CD4-positive, alpha-beta T cell (primary cell): ENCODE results near the gene SYCE1L. TPM values are rescaled to one million over a fixed set of nuclear protein-coding genes. Genes with fewer than 3 reads are reported as not detected.

Experiments used
- ATAC-seq: fragments of 200-7000 bp; cut with Tn5 transposase; one replicate; pipeline ENCODE4 v1.10.0; 2022; ENCODE audit warnings: mild to moderate bottlenecking; ENCODE audit not compliant: poor library complexity
- CTCF ChIA-PET: fragments of 350-600 bp; sonication (Branson Sonifier 250); formaldehyde crosslinking; loops from one replicate; lab custom pipeline; 2021; ENCODE audit warnings: antibody characterized with exemption, inconsistent platforms; lab: Charles Lee
- POLR2A ChIA-PET: fragments of 350-600 bp; sonication (Branson Sonifier 250); formaldehyde crosslinking; loops from one replicate; lab custom pipeline; 2021; ENCODE audit warnings: antibody characterized with exemption, inconsistent platforms; lab: Charles Lee
- DNase-seq, 14 experiments: peaks; one replicate each; pipeline ENCODE4 v3.0.0-alpha.2; 2013 to 2020; ENCODE audit warnings: mixed read lengths in 2 of 14
- H3K27ac ChIP-seq, 2 donors: one replicate each; pipeline versions ENCODE4 v1.5.1 to v1.7.0; 2013; ENCODE audit warnings: low read length in 2 of 2, low read depth in 1 of 2, mild to moderate bottlenecking in 1 of 2
- H3K27me3 ChIP-seq, 2 experiments: 1 replicate in 1 of 2; 2 replicates in 1 of 2; pipeline versions ENCODE4 v1.6.1 to v1.7.0; 2013; ENCODE audit warnings: low read length in 2 of 2, control low read depth in 1 of 2, mild to moderate bottlenecking in 1 of 2, moderate library complexity in 1 of 2; ENCODE audit not compliant: insufficient read depth in 2 of 2, control insufficient read depth in 1 of 2
- H3K36me3 ChIP-seq: one replicate; pipeline ENCODE4 v1.6.1; 2013; ENCODE audit warnings: low read length, control low read depth; ENCODE audit not compliant: insufficient read depth
- H3K4me1 ChIP-seq: one replicate; pipeline ENCODE4 v1.6.1; 2013; ENCODE audit warnings: low read length, control low read depth; ENCODE audit not compliant: insufficient read depth
- H3K4me3 ChIP-seq: one replicate; pipeline ENCODE4 v1.5.1; 2013; ENCODE audit warnings: mild to moderate bottlenecking, low read length, moderate library complexity
- H3K9me3 ChIP-seq, 2 experiments: 1 replicate in 1 of 2; 2 replicates in 1 of 2; pipeline versions ENCODE4 v1.6.1 to v1.7.0; 2013; ENCODE audit warnings: low read length in 2 of 2, mild to moderate bottlenecking in 2 of 2, control low read depth in 1 of 2, moderate library complexity in 1 of 2; ENCODE audit not compliant: control insufficient read depth in 1 of 2, insufficient read depth in 1 of 2
- H3K27ac Mint-ChIP-seq: one replicate; pipeline ENCODE4 v1.8.0; 2020; ENCODE audit warnings: mixed read lengths
- H3K27me3 Mint-ChIP-seq: one replicate; pipeline ENCODE4 v1.8.0; 2021; ENCODE audit warnings: mixed read lengths
- H3K36me3 Mint-ChIP-seq: one replicate; pipeline ENCODE4 v1.8.0; 2021; ENCODE audit warnings: low read depth, mixed read lengths
- H3K4me1 Mint-ChIP-seq: one replicate; pipeline ENCODE4 v1.8.0; 2021; ENCODE audit warnings: low read depth, mixed read lengths
- H3K4me3 Mint-ChIP-seq: one replicate; pipeline ENCODE4 v1.8.0; 2020; ENCODE audit warnings: mild to moderate bottlenecking, mixed read lengths
- H3K9me3 Mint-ChIP-seq: one replicate; pipeline ENCODE4 v1.8.0; 2020; ENCODE audit warnings: mixed read lengths
- CTCF ChIP-seq: fragments of 200-600 bp; IDR thresholded peaks from one replicate; pipeline ENCODE4 v1.8.0; 2022; ENCODE audit warnings: antibody characterized with exemption, mild to moderate bottlenecking
- intact Hi-C, 2 experiments: fragments of 100-400 bp; cut with DNase I in 1 of 2; cut with micrococcal nuclease in 1 of 2; formaldehyde crosslinking; loops; one replicate each; pipeline versions ENCODE4 v1.15.1 to v1.9.0; 2023 to 2025; cut with DNase I, micrococcal nuclease
- total RNA-seq, 174 experiments: library from RNA in 2 of 174; stranded (reverse) in 2 of 174; gene quantifications; one replicate each; pipeline ENCODE4 v1.2.3 and lab custom pipeline; 2021 to 2026

SYCE1L gene
- total RNA-seq, 2 experiments from 2014 or later: 18.8 to 18.9 TPM

GRCh38 chr16:77197747-77198146 lies 1.5 kb upstream of the SYCE1L start:
- Histone ChIP-seq H3K36me3 (peaks cover 64% of the 10 kb centered on the region), H3K27me3 (no peaks in the 10 kb centered on the region), H3K4me3 (no peak overlapping the region), H3K9me3 (no peaks in the 10 kb centered on the region), H3K4me1 (peaks cover 20% of the 10 kb centered on the region), H3K27ac (no peak overlapping the region)
- ChIA-PET CTCF (no interaction called here), POLR2A (no interaction called here)
- intact Hi-C loops: loop anchor here (10.0 kb wide), 3 partner anchors 1573 to 1733 kb away; partner anchors contain the start of genes ADAT1 (in 1 of the 2), TMEM170A (in 1 of the 2) and TMEM231 (in 1 of the 2)
- no peak for DNase-seq
- Mint-ChIP-seq H3K36me3 (peaks cover 73% of the 10 kb centered on the region), H3K4me1 (peaks cover 21% of the 10 kb centered on the region), H3K9me3 (no peaks in the 10 kb centered on the region), H3K27me3 (no peaks in the 10 kb centered on the region), H3K27ac (no peak overlapping the region), H3K4me3 (no peak overlapping the region)
- no peak for TF ChIP-seq CTCF
- no peak for ATAC-seq

- POLR2A ChIA-PET: interaction anchor here (1.4 kb wide), 1 partner anchor 16 kb away, joined by 6 read pairs; the partner anchor contains the start of gene MON1B
- Mint-ChIP-seq H3K27ac (no peak overlapping the region), H3K27me3 (no peaks in the 10 kb centered on the region), H3K4me1 (peaks cover 3% of the 10 kb centered on the region), H3K9me3 (no peaks in the 10 kb centered on the region), H3K4me3 (no peak overlapping the region), H3K36me3 (no peaks in the 10 kb centered on the region)
- DNase-seq: no peak
- intact Hi-C loops: no loop called here
- ATAC-seq: no peak
- no peak for TF ChIP-seq CTCF
- Histone ChIP-seq H3K4me1 (peaks cover 3% of the 10 kb centered on the region), H3K27ac (no peak overlapping the region), H3K36me3 (no peaks in the 10 kb centered on the region), H3K27me3 (no peaks in the 10 kb centered on the region), H3K9me3 (no peaks in the 10 kb centered on the region), H3K4me3 (no peak overlapping the region)
- CTCF ChIA-PET: no interaction called here
Observed at GRCh38 chr16:77206533-77206932, 7.3 kb downstream of the SYCE1L start.

GRCh38 chr16:77207030-77207429 lies 7.8 kb downstream of the SYCE1L start:
- H3K9me3 ChIP-seq: no peaks in the 10 kb centered on the region
- intact Hi-C loops: no loop called here

More at GRCh38 chr16:77207030-77207429, 7.8 kb downstream of the SYCE1L start:
- no peak for TF ChIP-seq CTCF
- DNase-seq (no peak), ATAC-seq (no peak)
- Mint-ChIP-seq H3K4me1 (peaks cover 8% of the 10 kb centered on the region), H3K27ac (no peak overlapping the region), H3K4me3 (no peak overlapping the region), H3K27me3 (no peaks in the 10 kb centered on the region), H3K9me3 (no peaks in the 10 kb centered on the region), H3K36me3 (peaks cover 3% of the 10 kb centered on the region)
- Histone ChIP-seq H3K4me3 (no peak overlapping the region), H3K4me1 (peaks cover 8% of the 10 kb centered on the region), H3K36me3 (no peaks in the 10 kb centered on the region), H3K27me3 (no peaks in the 10 kb centered on the region), H3K27ac (no peak overlapping the region)
- POLR2A ChIA-PET: interaction anchor here (1.4 kb wide), 1 partner anchor 16 kb away, joined by 6 read pairs; the partner anchor contains the start of gene MON1B
- CTCF ChIA-PET: no interaction called here
